HEK293 (cell line): ENCODE measurements around the gene VKORC1.

Experiments used
- ZBTB8A ChIP-seq: fragments of 450-650 bp; formaldehyde crosslinking; IDR thresholded peaks from 2 replicates; pipeline ENCODE4 v1.5.1; 2016; ENCODE audit warnings: missing biosample characterization, missing genetic modification characterization
- ZNF19 ChIP-seq: fragments of 450-650 bp; formaldehyde crosslinking; IDR thresholded peaks from 2 replicates; pipeline ENCODE4; 2016; ENCODE audit warnings: missing biosample characterization, missing genetic modification characterization, low read depth
- ZNF239 ChIP-seq: fragments of 450-650 bp; formaldehyde crosslinking; IDR thresholded peaks from 2 replicates; pipeline ENCODE4 v1.5.1; 2016; ENCODE audit warnings: missing biosample characterization, missing genetic modification characterization
- ZNF76 ChIP-seq: fragments of 450-650 bp; formaldehyde crosslinking; IDR thresholded peaks from 2 replicates; pipeline ENCODE4; 2016; ENCODE audit warnings: low read depth, missing biosample characterization, missing genetic modification characterization, borderline replicate concordance
- TF ChIP-seq, protein P1 (sequence below): fragments of 450-650 bp; formaldehyde crosslinking; IDR thresholded peaks from 2 replicates; pipeline ENCODE4 v1.5.1; 2016; ENCODE audit warnings: missing biosample characterization, missing genetic modification characterization

DNA sequence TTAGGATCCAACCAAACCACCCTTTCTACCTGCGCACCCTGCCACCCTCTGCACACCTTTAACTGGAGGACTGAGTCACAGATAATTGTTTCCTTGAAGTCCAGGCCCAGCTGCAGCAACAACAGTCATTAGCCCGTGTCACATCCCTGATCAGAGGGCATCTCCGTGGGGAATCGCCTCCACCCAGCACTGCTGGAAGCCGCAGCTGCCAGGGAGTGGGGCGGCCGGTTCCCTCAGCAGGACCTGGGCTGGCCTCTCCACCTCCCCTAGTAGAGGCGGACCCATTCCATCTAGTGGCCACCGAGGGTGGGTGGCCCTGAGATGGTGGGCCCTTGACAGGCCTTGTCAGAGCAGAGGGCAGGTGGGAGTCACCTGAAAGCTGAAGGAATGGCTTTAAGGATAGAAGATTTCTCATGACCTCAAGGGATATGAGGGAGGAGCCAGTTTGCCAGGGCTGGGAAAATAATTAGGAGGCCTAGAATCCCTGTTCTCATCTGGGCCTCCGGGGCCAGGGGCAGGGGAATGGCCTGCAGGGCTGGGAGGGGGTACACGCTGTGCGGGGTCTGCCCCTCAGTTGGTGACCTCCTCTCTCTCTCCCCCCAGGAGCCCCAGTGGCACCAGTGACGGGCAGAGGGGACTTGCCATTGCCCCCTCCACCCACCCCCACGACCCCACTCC is 12.1 kb downstream of the VKORC1 start:
- TF ChIP-seq ZNF239 (tag by site-specific recombination) (no peak), ZBTB8A (tag by site-specific recombination) (no peak), ZNF19 (tag by site-specific recombination) (no peak), ZNF76 (no peak)
- TF ChIP-seq, protein P1, sequence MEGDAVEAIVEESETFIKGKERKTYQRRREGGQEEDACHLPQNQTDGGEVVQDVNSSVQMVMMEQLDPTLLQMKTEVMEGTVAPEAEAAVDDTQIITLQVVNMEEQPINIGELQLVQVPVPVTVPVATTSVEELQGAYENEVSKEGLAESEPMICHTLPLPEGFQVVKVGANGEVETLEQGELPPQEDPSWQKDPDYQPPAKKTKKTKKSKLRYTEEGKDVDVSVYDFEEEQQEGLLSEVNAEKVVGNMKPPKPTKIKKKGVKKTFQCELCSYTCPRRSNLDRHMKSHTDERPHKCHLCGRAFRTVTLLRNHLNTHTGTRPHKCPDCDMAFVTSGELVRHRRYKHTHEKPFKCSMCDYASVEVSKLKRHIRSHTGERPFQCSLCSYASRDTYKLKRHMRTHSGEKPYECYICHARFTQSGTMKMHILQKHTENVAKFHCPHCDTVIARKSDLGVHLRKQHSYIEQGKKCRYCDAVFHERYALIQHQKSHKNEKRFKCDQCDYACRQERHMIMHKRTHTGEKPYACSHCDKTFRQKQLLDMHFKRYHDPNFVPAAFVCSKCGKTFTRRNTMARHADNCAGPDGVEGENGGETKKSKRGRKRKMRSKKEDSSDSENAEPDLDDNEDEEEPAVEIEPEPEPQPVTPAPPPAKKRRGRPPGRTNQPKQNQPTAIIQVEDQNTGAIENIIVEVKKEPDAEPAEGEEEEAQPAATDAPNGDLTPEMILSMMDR (tag by site-specific recombination) = no peak
